ENCODE data around the gene EPSTI1. TPM values are rescaled to one million over a fixed set of nuclear protein-coding genes. Genes with fewer than 3 reads are reported as not detected.

The EPSTI1 gene
- total and polyA plus RNA-seq, 11 donors, result 1.3 to 36.1 (median 4.5) TPM

DNA sequence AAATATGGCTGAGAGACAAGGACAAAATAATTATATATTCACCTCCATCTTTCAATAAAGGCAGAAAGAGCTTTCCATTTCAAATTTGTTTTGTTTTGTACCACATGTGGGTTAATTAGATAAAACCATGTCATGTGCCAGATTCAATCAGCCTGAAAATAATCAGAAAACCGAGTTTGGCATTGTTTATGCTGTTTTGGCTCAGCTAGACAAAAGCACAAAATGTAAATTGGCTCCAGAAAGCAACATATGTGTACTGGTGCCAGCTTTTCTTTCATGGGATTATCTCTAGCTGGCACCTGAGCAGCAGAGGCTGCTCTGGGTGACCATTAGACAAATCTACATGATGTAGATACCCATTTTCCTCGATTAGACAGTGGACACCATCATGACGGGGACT, 22.1 kb upstream of the EPSTI1 start:
- whole genome bisulfite sequencing, 4 donors, result 66 to 85% (median 75%) methylated on average over 3 of the region's 3 CpGs
- H3K4me1 ChIP-seq, result no peaks in the 10 kb centered on the region
- H3K36me3 ChIP-seq, result no peaks in the 10 kb centered on the region
- no peaks in the 10 kb centered on the region for H3K27me3 ChIP-seq
- ATAC-seq (no peak), DNase-seq (no peak)
- no peaks in the 10 kb centered on the region for H3K9me3 ChIP-seq
- TF ChIP-seq, protein P1, sequence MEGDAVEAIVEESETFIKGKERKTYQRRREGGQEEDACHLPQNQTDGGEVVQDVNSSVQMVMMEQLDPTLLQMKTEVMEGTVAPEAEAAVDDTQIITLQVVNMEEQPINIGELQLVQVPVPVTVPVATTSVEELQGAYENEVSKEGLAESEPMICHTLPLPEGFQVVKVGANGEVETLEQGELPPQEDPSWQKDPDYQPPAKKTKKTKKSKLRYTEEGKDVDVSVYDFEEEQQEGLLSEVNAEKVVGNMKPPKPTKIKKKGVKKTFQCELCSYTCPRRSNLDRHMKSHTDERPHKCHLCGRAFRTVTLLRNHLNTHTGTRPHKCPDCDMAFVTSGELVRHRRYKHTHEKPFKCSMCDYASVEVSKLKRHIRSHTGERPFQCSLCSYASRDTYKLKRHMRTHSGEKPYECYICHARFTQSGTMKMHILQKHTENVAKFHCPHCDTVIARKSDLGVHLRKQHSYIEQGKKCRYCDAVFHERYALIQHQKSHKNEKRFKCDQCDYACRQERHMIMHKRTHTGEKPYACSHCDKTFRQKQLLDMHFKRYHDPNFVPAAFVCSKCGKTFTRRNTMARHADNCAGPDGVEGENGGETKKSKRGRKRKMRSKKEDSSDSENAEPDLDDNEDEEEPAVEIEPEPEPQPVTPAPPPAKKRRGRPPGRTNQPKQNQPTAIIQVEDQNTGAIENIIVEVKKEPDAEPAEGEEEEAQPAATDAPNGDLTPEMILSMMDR (IDR thresholded peaks at IDR 0.05), result no peak
- no peak for TF ChIP-seq POLR2A (IDR thresholded peaks at IDR 0.05)
- H3K27ac ChIP-seq, result no peak overlapping the region
- intact Hi-C loops (cut with DNase I), result no loop called here
- no peak overlapping the region for H3K4me3 ChIP-seq

DNA sequence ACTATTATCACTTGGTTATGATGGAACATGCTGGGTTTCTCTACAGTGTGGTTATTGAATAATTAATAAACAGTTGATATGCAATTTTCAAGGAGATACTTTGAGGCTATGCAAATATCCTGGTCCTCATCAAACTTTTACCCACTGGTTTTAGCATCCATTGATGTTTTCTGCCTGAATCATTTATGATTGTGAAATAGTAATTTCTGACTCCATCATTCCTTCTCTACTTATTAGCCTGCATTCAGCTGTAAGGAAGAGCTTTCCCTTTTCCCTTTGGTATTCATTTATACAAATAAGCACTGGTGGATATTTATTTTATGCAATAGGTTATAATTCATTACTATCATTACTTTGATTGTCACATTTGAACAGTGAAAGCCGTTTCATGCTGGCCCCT, 17.5 kb upstream of the EPSTI1 start:
- ATAC-seq, result no peak
- Histone ChIP-seq H3K27ac (no peak overlapping the region), H3K9me3 (no peaks in the 10 kb centered on the region), H3K36me3 (no peaks in the 10 kb centered on the region), H3K27me3 (no peaks in the 10 kb centered on the region), H3K4me1 (peaks cover 0 to 10% (median 0%) of the 10 kb centered on the region in 12 donors), H3K4me3 (no peak overlapping the region)
- WGBS, 4 donors, result 89 to 97% (median 90%) methylated on average over 1 of the region's 1 CpG
- no peak for DNase-seq
- intact Hi-C loops (cut with DNase I), result no loop called here
- TF ChIP-seq, protein P1 (IDR thresholded peaks at IDR 0.05), result no peak
- TF ChIP-seq POLR2A (IDR thresholded peaks at IDR 0.05), result no peak

DNA sequence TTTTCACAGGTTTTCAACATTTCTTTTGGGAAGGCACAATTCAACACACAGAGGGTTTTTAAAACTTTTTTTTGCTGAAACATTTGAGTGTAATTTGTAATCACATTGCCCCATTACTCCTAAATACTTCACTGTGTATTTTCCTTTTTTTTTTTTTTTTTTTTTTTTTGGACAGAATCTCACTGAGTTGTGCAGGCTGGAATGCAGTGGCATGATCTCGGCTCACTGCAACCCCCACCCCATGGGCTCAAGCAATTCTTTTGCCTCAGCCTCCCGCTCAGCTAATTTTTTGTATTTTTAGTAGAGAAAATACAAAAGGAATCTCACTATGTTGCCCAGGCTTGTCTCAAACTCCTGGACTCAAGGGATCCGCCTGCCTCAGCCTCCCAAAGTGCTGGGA, 16.6 kb upstream of the EPSTI1 start:
- 87 to 93% (median 90%) methylated on average over 3 of the region's 3 CpGs for WGBS, 4 donors
- intact Hi-C loops (cut with DNase I), result no loop called here
- Histone ChIP-seq H3K9me3 (no peaks in the 10 kb centered on the region), H3K4me3 (no peak overlapping the region), H3K4me1 (peaks cover 0 to 10% (median 0%) of the 10 kb centered on the region in 12 donors), H3K36me3 (no peaks in the 10 kb centered on the region), H3K27me3 (no peaks in the 10 kb centered on the region), H3K27ac (no peak overlapping the region)
- DNase-seq (no peak), ATAC-seq (no peak)
- no peak for TF ChIP-seq POLR2A (IDR thresholded peaks at IDR 0.05)
- TF ChIP-seq, protein P1 (IDR thresholded peaks at IDR 0.05), result no peak

DNA sequence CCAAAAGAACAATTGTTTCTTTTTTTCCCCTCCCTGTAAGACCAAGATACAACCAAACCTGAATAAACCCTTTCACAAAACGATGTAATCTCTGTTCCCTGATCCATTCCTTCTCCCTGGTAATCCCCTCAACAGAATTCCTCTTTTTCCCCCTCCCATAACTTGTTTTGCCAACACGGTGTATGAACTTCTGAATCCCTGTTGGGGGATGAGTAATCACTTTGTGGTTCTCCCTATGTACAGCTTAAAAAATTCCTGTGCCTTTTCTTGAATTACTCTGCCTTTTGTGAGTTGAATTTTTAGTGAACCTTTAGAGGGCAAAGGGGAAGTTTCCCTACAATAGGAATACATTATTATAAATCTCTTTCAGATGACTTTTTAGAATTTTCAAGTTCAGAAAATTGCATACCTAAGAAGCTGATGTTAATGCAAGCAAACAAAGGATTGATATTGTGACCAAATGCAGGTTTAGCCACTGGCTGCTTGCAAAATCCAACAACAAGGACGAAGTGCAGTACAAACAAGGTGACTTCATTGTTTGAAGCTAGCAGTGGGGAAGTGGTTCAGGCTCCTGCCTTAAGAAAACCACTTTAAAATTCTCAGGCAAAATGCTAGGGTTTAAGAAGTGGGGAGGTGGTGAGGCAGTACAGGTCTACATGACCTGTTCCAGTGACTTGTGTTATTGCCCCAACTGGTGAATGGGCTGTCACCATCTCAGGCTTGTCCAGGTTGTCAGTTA, 15.0 kb upstream of the EPSTI1 start:
- Histone ChIP-seq H3K27me3 (no peaks in the 10 kb centered on the region), H3K27ac (no peak overlapping the region), H3K36me3 (no peaks in the 10 kb centered on the region), H3K9me3 (peaks cover 0 to 3% (median 0%) of the 10 kb centered on the region in 12 donors), H3K4me3 (no peak overlapping the region), H3K4me1 (peaks cover 0 to 10% (median 0%) of the 10 kb centered on the region in 12 donors)
- DNase-seq (no peak), ATAC-seq (no peak)
- 64 to 69% (median 68%) methylated on average over 3 of the region's 3 CpGs for WGBS, 4 donors
- intact Hi-C loops (cut with DNase I), result no loop called here
- TF ChIP-seq, protein P1 (IDR thresholded peaks at IDR 0.05), result no peak
- TF ChIP-seq POLR2A (IDR thresholded peaks at IDR 0.05), result no peak
